Epithelial cell of umbilical artery (primary cell): ENCODE data around the gene IFNK. TPM values are rescaled to one million over a fixed set of nuclear protein-coding genes. Genes with fewer than 3 reads are reported as not detected.

ENCODE experiments used
- total RNA-seq: library from RNA; depleted of rRNA; stranded (reverse); fragments of >200 nt; gene quantifications from 2 replicates; pipeline ENCODE4 v1.2.3, GENCODE V29; 2014

The IFNK gene
- not detected in 2 replicates for total RNA-seq

GRCh38 chr9:27524236-27524635 is at the start of gene IFNK:
Gene IFNK, plus strand, starts transcription at chr9:27524290. Its CDS starts 47 bp downstream, at chr9:27524337.

GRCh38 chr9:27529316-27530278 is 5.5 kb downstream of the IFNK start, which contains the start of gene MOB3B:
Gene MOB3B, minus strand, starts transcription at chr9:27529814. Its CDS starts 74,264 bp downstream, at chr9:27455550.

GRCh38 chr9:27572918-27573633 is 49.0 kb downstream of the IFNK start, which contains the start of gene C9orf72:
Gene C9orf72, minus strand, starts transcription at chr9:27573481. Its CDS starts 6,361 bp downstream, at chr9:27567120.

Other genes with a start within 250 kb of the IFNK start
- gene EQTN, start 227.1 kb upstream of the IFNK start, total RNA-seq = not detected in 2 replicates
- gene MOB3B, start 5.5 kb downstream of the IFNK start, total RNA-seq = not detected in 2 replicates
- gene C9orf72, start 49.2 kb downstream of the IFNK start, total RNA-seq = 8.4 and 13.1 TPM in 2 replicates